HG02588 (cell line): ENCODE data around the gene ADGRL3.
"Not testable (repeated sequence)": the region's sequence is repeated elsewhere in the genome, so short reads cannot be mapped to it uniquely, and the experiment has no call there.

Experiments used
- ATAC-seq: cut with Tn5 transposase; IDR thresholded peaks from one replicate; pipeline ENCODE4 v1.9.1; 2021; ENCODE audit warnings: mild to moderate bottlenecking, moderate library complexity; ENCODE audit not compliant: unreplicated experiment

The ADGRL3 gene

GRCh38 chr4:61923179-61923578 is 723.1 kb downstream of the ADGRL3 start:
- no peak for ATAC-seq

- no peak for ATAC-seq
Observed at GRCh38 chr4:61924131-61924530, 724.0 kb downstream of the ADGRL3 start.

DNA sequence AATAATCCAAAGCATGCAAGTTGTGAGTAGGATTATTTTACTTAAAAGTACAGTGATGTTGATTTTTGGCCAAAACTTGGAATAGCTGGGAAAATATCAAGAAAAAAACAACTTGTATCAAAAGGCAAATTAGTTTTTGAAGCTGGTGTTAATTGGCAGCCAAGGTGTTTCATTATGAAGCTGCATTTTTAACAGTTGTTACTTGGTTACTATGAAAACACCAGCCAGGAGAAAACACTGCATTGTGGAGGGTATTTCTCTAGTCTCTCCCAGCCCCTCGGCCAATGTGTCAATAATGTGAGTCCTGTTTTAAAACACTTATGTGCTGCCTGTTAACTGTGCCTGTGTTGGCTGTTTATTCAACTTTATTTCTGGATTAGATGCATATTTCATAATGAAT is 733.4 kb downstream of the ADGRL3 start:
- no peak for ATAC-seq

DNA sequence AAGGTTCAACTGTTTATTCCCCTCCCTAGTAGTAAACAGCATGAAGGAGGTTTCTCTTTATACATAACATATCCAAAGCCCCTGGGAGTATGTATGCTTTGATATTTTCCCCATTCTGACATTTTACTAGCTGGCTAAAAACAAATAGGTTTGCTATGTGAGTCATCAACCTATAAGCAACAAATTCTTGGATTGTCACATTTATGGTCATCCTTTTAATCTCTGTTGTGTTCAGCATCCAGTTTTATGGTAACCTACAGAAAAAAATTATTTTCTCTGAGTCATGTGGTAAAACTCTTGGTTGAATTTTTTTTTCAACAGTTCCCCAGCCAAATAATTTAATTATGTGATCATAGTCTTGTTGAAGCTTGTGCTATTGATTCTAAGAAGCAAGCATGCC is 734.1 kb downstream of the ADGRL3 start:
- ATAC-seq, result no peak

DNA sequence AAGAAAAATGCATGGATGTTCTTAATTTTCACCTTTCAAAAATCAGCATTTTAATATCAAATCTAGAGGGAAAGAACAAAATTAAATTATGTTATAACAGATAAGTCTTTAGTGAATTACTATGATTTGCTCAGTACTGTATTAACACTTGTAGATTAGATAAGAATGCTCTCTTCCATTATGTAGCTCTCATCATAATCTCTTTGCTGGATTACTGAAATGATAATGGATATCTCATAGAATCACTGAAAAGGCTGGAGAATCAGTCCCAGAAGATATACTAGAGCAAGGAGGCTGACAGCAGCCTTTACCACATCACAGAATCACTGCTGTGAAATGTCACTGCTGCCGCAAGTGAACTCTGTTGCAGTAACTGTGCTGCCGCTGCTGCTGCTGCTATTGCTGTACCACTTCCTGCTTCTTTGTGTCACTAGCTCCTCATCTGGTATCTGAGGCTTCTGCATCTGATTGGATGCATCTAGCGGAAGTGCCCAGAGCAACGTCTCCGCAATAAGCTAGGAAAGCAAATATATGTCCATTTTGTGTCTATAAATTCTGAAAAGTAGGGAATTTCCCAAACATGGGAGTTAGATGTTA is 738.2 kb downstream of the ADGRL3 start:
- no peak for ATAC-seq

- ATAC-seq, result no peak
Observed at GRCh38 chr4:61950625-61951024, 750.5 kb downstream of the ADGRL3 start.

DNA sequence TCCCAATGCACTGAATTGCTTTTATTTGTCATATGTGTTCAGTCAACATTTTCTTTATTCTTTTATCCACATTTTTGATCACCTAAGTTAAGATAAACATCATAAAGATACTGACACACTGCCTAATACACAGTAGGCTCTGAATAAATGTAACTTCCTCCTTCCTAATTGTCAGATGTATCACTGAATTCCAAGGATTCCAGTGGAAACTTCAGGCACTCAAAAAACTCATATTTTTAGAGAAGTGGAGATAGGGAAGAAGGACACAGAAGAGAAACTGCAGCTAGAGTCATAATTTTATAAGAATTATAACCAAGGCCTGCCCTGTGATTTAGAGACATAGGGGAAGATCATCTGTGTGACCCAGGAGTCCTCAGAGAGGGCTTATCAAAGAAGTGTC is 753.3 kb downstream of the ADGRL3 start:
- ATAC-seq, result no peak

DNA sequence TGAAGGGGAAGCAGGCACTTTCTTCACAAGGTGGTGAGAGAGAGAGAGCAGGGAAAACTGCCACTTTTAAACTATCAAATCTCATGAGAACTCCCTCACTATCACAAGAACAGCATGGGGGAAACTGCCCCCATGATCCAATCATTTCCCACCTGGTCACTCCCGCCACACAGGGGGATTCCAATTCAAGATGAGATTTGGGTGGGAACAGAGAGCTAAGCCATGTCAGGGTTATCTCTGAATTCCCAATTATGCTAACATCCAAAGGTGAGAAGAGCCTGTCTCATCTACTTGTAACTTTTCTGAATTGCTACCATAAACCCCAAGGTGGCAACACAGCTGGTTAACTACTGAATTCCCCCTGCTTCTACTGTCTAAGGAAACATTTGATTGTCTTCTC is 758.5 kb downstream of the ADGRL3 start:
- ATAC-seq, result no peak

DNA sequence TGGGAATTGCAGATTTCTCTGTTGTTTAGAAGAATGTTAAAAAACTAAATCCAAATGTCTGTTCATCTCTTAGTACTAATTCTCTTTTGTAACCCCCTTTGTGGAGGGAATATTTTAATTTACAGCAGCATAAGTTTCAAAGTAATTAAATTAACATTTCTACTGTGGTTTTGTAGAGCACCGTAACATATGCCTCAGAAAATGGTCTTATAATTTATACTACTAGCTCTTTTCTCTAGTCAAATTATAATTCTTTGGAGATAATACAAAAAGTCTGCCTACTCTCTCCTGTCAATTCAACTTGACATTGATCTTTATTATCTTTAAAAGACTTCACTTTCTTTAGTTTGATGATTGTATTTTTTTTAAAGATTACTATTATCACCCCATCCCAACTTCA is 759.0 kb downstream of the ADGRL3 start:
- ATAC-seq, result no peak

DNA sequence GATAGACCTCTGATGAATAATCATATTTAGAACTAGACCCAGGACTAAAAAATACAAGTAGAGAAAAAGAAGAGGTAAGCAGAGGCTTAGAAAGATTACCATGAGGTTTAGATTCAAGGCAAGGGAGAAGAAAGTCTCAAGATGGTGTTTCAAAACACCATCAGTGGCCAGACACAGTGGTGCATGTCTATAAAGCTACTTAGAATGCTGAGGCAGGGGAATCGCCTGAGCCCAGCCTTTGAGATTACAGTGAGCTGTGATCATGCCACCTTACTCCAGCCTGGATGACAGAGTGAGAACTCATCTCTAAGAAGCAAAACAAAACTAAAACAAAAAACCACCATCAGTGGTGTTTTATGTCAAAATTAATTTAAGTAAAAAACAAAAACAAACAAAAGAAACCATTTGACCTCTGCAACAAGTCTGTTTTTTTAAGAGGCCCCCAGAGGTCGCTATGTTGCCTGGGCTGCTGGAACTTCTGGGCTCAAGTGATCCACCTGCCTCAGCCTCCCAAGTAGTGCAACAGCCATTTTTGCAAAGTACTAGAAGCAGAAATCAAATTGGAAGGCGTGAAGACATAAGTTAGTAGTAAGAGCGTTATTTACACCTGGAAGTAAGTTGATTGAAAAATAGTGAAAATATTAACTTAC is 784.3 kb downstream of the ADGRL3 start:
- no peak for ATAC-seq

DNA sequence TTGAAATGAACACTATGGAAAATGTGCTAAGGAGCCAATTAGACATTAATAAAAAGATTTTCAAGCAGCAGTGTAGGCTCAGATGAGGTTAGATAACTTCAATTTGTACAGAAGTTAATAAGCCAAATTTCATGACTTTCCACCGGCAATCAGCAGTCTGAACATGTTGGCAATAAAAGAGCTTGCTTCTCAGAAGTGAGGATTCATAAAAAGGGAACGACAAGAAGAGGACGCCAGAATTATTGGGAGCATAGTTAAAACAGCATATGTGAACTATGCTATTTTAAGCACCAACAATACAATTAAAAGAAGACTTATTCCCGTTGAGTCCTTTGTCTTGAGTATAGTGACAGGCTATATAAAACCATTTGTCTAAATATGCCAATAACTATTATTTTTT is 785.3 kb downstream of the ADGRL3 start:
- no peak for ATAC-seq

DNA sequence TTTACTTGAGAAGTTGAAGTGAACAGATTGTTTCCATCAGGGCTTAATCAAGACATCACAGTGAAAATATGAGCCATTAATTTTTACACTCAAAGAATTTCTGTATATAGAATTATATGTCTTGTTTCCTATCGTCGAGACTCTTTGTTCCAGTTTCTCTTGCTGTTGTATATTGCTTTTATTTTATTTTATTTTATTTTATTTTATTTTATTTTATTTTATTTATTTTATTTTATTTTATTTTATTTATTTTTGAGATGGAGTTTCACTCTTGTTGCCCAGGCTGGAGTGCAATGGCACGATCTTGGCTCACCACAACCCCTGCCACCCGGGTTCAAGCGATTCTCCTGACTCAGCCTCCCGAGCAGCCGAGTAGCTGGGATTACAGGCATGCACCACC is 786.8 kb downstream of the ADGRL3 start:
- ATAC-seq, result not testable (repeated sequence)

DNA sequence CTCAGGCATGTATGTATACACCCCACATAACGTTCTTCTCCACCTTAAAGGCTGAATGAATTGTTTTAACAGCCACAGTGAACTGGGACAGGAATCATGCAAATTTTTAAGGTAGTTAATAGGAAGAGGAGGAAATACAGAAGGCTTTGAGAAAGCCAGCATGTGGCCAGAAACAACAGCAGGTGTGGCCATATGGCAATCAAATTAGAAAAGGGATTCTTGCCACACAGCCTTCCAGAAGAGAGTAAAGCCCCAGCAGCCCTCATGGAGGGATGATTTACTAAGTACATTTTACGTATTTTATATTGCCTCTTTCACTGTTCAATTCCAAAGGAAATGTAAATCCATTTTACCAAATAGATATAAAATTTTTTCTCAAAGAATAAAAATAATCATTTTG is 792.2 kb downstream of the ADGRL3 start:
- no peak for ATAC-seq

DNA sequence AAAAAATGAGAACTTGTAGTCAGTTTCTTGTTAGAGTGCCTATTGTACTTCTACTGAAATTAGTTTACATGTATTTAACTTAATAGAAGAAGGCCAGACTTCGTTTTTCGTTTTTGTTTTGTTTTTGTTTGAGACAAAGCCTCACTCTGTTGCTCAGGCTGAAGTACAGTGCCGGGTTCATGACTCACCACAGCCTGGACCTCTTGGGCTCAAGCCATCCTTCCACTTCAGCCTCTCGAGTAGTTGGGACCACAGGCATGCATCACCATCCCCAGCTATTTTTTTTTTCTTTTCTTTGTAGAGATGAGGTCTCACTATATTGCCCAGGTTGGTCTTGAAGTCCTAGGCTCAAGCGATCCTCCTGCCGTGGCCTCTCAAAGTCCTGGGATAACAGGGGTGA is 793.9 kb downstream of the ADGRL3 start:
- ATAC-seq, result no peak

GRCh38 chr4:61995717-61996340 is 795.7 kb downstream of the ADGRL3 start:
- no peak for ATAC-seq

DNA sequence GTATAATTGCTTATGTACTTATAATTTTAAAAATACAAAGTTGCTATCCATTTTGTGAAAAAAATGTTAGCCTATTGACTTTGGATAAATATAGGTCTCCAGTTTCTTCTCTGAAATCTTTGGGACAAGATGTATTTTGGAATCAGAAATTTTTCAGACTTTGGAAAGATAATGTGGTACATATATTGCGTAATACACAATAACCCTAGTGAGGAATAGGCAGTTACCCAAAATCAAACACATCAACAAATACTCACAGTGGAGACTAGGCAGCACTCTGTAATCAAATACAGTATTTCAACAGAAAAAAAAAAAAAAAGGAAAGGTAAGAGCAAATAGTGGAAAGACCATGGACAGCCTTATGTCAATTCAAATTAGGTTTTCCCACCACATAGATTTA is 796.8 kb downstream of the ADGRL3 start:
- ATAC-seq, result no peak

- no peak for ATAC-seq
Observed at GRCh38 chr4:61997831-61998230, 797.7 kb downstream of the ADGRL3 start.

GRCh38 chr4:62003695-62004094 is 803.6 kb downstream of the ADGRL3 start:
- no peak for ATAC-seq

DNA sequence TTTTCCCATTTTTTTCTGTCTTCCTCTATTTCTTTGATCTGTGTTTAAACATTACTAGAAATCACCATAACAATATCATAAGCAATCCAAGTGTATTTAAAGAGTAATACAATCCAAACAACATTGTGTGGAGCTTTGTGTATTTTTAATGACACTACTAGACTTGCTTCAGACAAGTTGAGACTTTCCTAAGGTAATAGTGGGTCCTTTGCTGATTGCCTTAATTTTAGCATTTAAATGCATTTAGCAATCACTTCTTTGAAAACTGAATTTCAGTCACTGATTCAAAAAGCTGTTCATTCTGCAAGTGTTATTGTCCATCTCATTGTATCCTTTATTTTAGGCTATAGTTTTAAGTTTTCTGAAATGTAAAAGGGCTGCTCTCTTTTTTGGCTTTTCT is 804.8 kb downstream of the ADGRL3 start:
- no peak for ATAC-seq

GRCh38 chr4:62006108-62006507 is 806.0 kb downstream of the ADGRL3 start:
- ATAC-seq, result no peak

DNA sequence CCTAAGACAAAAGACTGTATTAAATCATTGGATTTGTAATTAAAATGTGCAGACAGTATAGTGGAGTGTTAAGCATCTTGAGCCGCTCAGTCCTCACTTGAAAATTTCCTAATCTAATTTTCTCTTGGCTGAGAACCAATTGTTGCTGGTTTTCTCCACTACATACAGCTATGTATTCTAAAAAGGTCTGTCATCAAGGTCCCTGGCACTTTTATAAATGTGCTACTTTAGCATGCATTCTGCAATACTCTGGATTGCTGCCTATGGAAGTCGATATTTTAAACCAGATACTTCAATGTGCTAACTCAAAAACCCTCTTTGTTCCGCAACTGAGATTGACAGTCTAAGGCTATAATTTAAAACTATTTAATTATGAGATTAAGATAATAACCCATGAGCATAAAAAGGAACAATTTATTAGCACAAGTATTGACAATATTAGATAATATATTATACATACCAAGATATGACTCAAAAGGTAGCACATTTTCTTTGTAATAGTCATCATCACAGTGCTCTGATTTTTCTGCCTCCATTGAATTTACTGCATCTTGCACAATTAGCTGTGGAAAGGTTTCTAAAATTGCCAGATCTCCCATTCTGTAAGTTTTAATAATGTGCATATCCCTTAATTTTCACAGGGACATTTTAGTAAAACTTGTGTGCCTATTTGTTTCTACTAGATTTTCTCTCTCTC is 815.1 kb downstream of the ADGRL3 start:
- ATAC-seq, result no peak

DNA sequence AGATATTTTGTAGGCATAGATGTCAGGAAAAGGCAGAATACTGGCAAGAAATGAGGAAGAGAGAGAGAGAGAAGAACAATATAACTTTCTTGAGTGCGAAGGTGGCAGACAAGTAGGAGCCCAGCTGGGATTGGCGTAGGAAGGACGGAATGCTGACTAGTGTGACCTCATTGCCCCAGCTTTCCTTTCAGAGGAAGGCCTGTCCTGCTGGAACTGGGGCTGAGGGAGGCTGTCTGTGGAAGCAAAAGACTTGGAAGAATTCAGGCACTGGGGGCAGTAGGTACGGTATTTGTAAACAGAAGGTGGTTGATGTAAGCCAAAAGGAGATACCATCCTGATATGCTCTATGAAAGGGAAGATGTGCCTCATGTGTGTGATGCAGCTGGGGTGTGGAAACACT is 818.4 kb downstream of the ADGRL3 start:
- no peak for ATAC-seq
